Sigmoid colon (tissue), 4 donors: ENCODE measurements around the gene UBTD1.

Experiments used
- CTCF ChIP-seq, 4 experiments: fragments of 450-650 bp in 3 of 4; fragments of 200-600 bp in 1 of 4; IDR thresholded peaks; one replicate each; pipeline ENCODE4 v1.5.1; 2016 to 2019; ENCODE audit warnings: antibody characterized with exemption in 4 of 4, mild to moderate bottlenecking in 3 of 4, moderate library complexity in 2 of 4
- POLR2AphosphoS5 ChIP-seq, 4 donors: sonication (generic); formaldehyde crosslinking; IDR thresholded peaks; one replicate each; pipeline ENCODE4 v1.6.1; 2017; ENCODE audit warnings: antibody characterized with exemption in 4 of 4

- no peak for TF ChIP-seq CTCF (IDR thresholded peaks at IDR 0.05)
- no peak for TF ChIP-seq POLR2AphosphoS5 (IDR thresholded peaks at IDR 0.05)
Measured at GRCh38 chr10:97485647-97486281, 13.0 kb upstream of the UBTD1 start.
